HG03060 (cell line): ENCODE results near the gene AIFM2.
"Not testable (repeated sequence)": the region's sequence is repeated elsewhere in the genome, so short reads cannot be mapped to it uniquely, and the experiment has no call there.

Source experiments
- ATAC-seq: cut with Tn5 transposase; IDR thresholded peaks from one replicate; pipeline ENCODE4 v1.9.1; 2021; ENCODE audit warnings: low read depth, moderate number of reproducible peaks; ENCODE audit not compliant: unreplicated experiment

The AIFM2 gene

GRCh38 chr10:70132098-70133029, at the start of gene AIFM2:
TSS of gene AIFM2 (minus strand) at chr10:70132825. CDS start at chr10:70124084, 8,741 bp downstream.
- ATAC-seq: no peak

GRCh38 chr10:70179209-70179608, 46.6 kb upstream of the AIFM2 start:
- ATAC-seq: not testable (repeated sequence)

- ATAC-seq: no peak
These were observed 45.6 kb upstream of the AIFM2 start for GRCh38 chr10:70178139-70178725.

- ATAC-seq: no peak
These were observed 43.8 kb upstream of the AIFM2 start for GRCh38 chr10:70176441-70176840.

- no peak for ATAC-seq
These were observed 42.9 kb upstream of the AIFM2 start for GRCh38 chr10:70175516-70175915.

GRCh38 chr10:70174058-70174741, 41.6 kb upstream of the AIFM2 start:
- ATAC-seq: no peak

GRCh38 chr10:70169649-70170364, 37.2 kb upstream of the AIFM2 start:
- ATAC-seq: no peak

- ATAC-seq: no peak
These were observed 36.4 kb upstream of the AIFM2 start for GRCh38 chr10:70169011-70169410.

- ATAC-seq: no peak
These were observed 34.6 kb upstream of the AIFM2 start for GRCh38 chr10:70167246-70167645.

GRCh38 chr10:70166394-70166793, 33.8 kb upstream of the AIFM2 start:
- ATAC-seq: no peak

GRCh38 chr10:70164163-70164562, 31.5 kb upstream of the AIFM2 start:
- ATAC-seq: no peak

GRCh38 chr10:70163448-70163847, 30.8 kb upstream of the AIFM2 start:
- ATAC-seq: no peak

- ATAC-seq: no peak
These were observed 30.2 kb upstream of the AIFM2 start for GRCh38 chr10:70162892-70163201.

GRCh38 chr10:70162151-70162891, 29.7 kb upstream of the AIFM2 start:
- no peak for ATAC-seq

GRCh38 chr10:70160798-70161197, 28.2 kb upstream of the AIFM2 start:
- ATAC-seq: no peak

- not testable (repeated sequence) for ATAC-seq
These were observed 26.7 kb upstream of the AIFM2 start for GRCh38 chr10:70159366-70159765.

- no peak for ATAC-seq
These were observed 25.5 kb upstream of the AIFM2 start for GRCh38 chr10:70158113-70158512.

GRCh38 chr10:70155255-70155838, 22.7 kb upstream of the AIFM2 start:
- no peak for ATAC-seq

GRCh38 chr10:70148516-70148915, 15.9 kb upstream of the AIFM2 start:
- ATAC-seq: no peak

GRCh38 chr10:70147259-70147625, 14.6 kb upstream of the AIFM2 start:
- ATAC-seq: no peak
